Fibroblast of peridontal ligament (primary cell): ENCODE measurements around the gene COMP.

Source experiments
- DNase-seq: peaks from one replicate; pipeline ENCODE4 v3.0.0-alpha.2; 2010; ENCODE audit errors: extremely low read depth

The COMP gene

DNA sequence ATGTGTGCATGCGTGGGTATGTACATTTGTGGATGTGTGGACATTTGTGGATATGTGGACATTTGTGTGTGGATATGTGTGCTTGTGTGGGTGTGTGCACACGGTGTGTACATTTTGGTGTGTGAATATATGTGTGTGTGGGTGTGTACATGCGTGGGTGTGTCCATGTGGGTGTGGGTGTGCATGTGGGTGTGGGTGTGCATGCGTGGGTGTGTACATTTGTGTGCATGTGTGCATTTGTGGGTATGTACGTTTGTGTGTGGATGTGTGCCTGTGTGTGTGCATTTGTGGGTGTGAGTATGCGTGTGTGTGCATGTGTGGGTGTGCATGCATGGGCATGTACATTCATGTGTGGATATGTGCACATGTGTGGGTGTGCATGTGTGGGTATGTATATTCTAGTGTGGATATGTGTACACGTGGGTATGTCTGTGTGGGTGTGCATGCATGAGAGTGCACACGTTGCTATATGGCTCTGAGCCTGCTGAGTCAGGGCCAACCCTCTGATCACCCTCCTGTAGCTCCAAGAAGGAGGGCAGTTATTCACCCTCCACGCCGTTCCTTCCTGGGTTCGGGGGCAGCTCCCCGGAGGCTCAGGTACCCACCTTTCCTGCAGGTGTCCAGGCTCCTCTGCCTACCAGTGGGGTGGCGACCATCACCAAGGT, 20.3 kb downstream of the COMP start:
- DNase-seq = no peak

DNA sequence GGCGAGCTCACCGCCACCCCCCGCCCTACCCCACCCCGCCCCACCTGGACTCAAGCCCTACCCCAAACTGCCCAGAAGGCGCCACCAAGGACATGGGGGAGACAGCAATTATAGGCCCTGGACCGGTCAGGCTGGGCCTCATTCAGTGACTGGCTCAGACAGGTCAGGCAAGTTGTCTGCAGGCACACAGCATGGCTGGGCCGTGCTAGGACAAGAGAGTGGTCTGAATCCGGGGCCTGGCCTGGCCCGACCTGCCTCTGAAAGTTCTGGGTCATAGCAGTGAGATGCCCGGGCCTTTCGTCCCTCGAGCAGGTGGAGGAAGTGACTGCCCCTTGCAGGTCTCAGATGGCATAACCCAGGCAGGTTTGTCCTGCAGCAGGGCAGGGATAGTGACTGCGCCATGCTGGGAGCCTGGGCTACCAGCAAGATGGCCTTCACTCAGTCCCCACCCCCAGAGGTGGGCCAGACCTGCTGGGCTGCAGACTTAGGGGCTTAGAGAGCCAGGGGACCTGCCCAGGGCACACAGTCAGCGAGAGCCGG, 21.0 kb downstream of the COMP start:
- no peak for DNase-seq

DNA sequence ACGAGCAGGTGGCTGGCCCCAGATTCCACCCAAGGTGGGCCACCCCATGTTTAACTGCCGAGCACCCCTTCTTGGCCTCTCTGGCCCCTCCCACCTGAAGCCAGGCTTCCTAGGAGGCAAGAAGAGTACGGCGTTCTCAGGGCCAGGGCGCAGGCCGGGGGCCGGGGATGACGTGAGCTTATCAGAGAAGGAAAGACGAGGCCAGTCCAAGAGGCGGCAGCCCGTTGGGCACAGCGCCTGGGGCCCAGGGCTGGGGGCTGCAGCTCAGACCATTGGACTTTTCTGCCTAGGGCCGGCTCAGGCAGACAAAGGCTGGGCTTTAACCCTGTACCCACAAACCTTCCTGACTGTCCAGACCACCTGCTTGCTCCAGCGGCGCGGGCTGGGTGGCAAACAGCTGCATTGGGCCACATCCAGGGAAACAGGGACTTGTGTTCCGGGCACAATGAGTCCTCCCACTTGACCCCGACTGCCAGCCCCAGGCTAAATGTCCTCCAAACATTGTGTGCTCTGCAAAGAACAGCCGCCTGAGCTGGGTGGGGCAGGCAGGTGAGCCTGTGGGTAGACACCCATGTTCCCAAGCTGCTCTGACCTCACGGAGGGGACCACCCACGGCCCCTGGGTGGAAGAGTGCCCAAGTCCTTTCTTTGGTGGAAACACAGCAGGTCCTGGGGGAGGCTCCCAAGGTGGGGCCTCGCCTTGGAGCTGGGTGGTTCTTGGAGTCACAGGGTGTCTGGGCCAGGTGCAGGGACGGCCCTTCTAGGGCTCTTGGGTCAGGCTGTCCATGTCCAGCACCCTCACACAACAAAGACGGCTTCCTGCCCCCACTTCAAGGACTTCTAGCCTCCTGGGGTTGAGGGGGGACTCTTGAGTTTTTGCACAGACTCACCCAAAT, 21.9 kb downstream of the COMP start:
- DNase-seq = no peak

DNA sequence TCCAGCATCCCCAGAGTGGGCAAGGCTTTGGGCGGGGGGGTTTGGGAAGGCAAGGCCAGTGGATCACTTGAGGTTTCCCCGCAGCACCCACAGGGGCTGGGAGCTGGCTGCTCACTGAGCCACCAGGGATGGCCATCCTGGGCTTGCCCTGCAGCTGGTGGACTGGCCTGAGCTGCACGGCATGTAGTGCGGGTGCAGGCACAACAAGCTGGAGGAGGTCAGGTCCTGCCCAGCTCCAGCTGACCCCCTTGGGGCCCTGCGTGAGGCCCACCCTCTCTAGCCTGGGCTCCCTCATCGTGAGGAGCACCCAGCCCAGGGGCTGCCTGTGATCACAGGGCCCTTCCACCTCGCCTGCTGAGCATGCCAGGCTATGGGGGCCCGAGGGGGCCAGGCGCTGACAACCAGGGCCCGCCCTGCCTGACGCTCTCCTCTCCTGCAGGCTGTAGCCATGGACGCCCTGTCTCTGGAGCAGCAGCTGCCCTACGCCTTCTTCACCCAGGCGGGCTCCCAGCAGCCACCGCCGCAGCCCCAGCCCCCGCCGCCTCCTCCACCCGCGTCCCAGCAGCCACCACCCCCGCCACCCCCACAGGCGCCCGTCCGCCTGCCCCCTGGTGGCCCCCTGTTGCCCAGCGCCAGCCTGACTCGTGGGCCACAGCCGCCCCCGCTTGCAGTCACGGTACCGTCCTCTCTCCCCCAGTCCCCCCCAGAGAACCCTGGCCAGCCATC, 22.9 kb downstream of the COMP start:
- no peak for DNase-seq

DNA sequence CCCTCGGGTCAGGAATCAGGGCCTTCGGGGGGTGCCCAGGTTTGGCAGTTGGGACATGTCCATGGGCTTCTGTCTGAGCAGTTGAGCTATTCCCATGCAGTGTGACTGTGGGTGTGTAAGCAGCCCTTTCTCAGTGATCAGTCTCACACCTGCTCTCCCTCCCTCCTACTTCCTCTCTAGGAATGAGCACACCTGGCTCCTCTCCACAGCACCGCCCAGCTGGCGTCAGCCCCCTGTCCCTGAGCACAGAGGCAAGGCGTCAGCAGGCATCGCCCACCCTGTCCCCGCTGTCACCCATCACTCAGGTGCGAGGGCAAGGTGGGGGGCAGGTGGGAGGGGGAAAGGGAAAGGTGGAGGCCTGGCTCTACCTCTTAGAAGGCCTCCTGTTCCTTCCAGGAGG, 25.9 kb downstream of the COMP start:
- no peak for DNase-seq

DNA sequence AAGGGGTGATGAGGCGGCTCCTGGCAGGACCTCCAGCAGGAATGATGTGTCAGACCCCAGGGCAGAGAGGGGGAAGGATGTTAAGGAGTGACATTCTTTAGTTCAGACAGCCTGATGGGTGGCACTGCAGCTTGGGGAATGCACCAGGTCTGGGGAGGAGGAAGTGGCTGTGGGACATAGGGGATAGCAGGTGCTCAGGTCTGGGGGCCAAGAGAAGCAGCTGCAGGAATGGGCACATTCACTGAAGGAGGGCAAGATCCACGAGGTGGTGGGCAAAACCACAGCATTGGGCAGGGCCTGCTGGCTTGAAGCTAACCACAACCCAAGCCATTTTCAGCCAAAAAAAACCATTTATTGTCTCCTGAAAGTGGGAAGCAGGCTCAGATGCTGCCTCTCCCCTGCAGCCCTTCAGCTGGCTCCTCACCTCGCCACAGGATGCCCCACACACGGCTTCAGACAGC, 26.5 kb downstream of the COMP start:
- no peak for DNase-seq

DNA sequence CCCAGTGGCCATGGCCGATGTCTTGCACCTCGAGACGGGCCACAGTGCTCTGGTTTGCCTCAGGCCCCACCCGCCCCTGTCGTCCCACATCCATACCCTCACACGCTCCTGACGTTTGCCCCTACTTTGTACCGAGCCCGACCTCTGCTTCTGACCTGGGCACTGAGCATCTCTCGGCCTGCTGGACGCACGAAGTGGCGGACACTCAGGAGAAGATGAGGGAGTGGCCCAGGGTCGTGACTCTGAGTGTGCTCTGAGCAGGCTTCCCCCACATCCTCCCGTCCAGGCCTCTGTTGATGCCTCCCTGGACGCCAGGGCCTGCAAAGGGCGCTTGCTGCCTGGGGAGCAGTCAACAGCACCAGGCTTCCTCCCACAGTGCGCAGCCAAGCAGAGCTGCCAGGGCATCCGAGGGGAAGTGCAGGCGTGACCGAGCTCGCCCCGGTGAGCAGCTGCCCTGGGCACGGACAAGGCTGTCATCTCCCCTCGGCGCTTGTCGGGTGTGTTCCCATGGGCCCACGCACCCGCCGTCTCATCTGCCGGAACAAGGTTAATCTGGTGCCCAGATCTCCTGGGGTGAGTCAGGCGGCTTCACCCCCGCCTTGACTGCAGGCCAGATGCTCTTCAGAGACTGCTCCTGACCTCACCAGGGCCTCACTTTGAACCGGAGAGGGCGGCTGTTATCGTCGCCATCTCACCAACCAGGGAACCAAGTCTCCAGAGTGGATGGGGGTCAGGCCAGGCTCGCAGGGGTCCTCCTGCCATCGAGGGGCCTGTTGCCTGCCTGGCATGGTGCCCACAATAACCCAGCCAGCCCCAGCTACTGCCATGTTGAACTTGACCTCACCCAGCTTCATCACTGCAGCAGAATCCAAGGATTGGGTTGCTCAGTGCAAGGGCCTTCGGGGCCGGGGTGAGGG, 27.2 kb downstream of the COMP start:
- DNase-seq = no peak

DNA sequence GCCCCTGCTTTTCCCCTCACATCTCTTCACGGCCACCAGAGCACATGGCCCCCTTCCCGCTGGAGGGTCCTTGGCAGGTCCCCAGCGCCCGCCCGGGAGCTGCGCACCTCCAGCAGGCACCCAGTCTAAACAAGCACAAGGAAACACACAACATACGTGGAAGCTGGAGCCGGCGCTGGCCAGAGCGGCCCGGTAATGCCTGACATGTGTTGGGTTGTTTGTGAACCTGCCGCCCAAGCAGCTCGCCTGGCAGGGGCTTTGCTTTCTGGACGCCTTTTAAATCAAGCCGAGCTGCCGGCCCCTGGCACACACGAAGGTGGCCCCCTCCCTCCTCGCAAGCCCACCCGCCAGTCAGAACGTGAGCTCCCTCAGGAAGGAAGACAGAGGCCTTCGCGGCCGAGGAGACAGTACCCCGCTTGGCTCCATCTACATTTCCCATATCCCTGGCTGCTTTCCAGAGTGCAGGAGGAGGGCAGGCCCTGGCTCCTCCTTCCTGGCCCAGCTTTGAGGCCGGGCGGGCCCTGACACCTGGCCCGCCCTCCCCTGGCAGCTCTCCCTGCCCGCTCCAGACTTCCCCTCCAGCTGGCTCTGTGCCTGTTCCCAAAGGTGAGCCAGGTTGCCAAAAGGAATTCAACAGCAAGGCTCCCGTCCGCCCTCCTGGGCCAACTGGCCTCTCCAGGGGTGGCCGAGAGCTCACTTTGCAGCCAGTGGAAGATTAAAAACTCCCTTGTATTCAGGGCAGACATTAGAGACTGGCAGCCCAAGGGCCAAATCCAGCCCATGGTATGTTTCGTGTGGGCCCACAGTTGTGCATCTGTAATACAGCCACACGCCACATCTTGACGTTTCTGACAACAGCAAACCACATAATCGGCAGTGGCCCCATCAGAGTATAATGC, 28.7 kb downstream of the COMP start:
- peak; percentile 18 for DNase-seq

DNA sequence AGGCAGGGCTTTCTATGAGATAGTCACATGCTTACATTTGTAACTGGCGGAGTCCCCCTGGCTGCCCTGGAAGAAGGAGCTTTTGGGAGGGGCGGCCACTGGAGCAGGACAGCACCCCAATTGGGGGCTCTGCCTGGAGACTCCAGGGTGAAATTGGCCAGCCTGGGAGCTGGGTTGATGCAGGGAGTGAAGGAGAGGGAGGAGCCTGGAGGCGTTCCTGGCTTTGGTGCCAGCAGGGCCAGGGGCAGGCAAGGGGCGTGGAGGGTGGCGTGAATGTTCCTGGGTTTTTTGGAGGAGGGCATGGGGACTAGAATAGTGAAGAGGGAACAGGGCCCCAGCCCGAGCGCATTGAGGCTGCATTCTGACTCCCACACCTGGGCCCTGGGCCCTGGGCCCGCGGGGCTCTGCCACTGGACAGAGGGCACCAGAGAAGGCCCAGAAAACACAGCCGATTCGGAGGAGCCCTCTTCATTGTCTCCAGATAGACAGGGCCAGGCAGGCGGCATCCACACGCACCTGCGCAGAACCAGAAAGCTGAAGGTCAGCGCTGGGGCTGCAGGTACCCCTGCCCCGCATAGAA, 29.5 kb downstream of the COMP start:
- no peak for DNase-seq

DNA sequence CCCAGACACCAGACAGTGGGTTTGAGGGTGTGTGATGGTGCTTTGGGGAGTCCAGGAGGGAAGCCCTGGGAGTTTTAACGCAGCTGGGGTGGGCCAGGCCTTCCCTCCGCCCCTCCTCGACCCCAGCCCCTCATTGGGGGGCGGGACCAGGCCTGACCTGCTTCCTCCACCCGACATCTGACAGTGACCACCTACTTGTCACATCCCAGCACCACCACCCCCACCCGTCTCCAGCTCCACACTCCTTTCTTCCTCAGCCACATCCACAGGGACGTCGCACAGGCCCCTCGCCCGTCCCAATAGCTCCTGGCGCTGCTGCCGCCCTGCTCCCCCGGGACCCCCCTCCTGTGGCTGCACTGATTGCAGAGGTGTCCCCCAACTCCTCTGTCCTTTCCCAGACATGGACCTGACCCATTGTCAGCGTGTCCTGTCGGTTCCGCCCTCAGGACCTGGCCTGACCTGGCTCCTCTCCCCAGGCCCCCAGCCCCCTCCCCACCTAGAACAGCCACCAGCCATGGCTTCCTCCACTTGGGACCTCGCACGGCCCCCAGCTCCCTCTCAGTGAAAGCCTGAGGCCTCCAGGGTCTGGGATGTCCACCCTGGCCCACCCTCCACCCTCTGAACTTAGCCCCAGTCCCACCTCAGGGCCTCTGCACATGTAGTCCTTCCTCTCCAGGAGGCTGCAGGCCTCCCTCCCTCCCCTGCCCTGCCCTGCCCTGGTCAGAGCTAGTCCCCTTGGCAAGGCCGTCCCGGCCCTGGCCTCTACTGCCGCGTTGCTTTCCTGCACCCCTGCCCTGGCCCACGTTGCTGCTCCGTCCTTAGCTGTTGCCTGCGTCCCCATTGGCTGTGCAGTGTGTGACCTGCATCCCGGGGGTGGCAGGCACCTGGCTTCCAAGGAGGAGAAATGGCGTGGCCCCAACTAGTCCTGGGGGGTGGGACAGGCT, 30.4 kb downstream of the COMP start:
- no peak for DNase-seq

DNA sequence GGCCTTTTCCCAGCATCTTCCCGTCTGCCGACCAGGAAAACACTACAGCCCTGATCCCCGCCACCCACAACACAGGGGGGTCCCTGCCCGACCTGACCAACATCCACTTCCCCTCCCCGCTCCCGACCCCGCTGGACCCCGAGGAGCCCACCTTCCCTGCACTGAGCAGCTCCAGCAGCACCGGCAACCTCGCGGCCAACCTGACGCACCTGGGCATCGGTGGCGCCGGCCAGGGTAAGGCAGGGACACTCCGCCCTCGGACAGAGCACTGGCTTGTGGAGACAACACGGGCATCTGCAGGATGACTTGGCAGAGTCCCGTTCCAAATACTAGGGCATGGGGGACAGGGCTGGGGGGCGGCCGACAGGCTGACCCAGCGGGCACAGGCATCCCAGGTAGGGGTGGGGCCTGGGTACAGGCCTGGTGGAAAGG, 31.1 kb downstream of the COMP start:
- DNase-seq = no peak

DNA sequence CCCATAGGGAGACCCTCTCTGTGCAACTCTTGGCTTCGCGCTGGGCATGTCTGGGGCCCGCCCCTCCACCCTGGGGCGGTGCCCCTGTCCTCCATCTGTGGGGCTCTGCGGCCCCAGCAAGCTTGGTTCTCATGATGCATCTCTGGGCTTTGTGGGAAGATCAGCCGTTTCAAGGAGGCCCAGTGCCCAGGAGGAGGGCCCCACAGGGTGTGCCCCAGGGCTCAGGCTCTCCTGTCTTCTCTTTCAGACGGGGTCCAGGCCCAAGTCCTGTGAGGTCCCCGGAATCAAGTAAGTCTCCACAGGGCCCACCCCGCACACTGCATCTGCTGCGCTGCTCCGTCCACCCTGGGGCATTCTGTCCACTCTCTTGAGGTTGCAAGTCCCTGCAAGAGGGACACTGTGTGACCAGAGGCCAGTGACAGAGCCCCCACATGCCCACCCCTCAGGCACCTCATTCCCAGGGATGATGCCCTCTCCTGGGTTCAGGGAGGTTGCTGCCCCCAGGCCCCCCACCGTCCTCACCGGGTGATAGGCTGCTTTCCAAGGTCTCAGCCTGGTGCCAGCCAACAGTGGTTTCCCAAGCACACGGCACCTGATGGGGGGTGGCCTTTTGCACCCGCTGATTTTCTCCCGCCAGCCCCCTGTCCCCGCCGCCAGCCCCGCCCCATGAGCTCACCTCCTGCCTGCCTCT, 31.7 kb downstream of the COMP start:
- no peak for DNase-seq

DNA sequence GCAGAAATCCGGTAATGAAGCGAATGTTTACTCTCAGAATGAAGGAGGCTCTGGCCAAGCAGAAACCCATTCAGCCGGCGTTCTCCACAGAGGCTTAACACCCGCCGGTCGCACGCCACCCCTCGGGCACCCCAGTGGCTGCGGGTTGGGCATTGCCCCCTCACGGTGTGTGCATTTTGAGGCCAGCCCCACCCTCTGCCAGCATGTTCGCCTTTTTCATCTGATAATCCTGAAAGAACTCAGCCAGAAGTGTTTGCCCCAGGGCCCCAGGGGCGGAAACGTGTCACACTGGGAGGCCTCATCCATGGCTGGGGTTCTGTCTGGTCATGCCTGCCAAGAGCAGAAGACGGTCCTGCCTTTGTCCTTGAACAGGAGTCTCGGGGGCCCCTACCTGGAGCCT, 34.2 kb downstream of the COMP start:
- DNase-seq = no peak

DNA sequence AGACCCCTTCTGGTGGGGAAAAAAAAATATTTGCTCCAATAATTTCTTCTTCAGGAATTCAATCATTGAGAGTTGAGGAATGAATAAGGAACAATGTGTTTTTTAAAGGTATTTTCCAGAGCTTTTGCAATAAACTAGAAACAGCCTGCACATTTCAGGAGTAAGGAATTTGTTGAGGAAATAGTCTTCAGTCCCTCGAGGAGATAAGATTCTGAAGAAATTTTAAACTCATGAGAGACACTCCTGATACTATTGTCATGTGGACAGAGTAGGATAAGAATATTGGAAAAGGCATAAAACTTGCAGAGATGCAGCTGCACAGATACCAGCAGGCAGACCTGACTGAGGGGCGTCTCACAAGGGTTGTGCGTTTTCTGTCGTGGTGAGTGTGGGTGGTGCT, 36.6 kb downstream of the COMP start:
- no peak for DNase-seq

DNA sequence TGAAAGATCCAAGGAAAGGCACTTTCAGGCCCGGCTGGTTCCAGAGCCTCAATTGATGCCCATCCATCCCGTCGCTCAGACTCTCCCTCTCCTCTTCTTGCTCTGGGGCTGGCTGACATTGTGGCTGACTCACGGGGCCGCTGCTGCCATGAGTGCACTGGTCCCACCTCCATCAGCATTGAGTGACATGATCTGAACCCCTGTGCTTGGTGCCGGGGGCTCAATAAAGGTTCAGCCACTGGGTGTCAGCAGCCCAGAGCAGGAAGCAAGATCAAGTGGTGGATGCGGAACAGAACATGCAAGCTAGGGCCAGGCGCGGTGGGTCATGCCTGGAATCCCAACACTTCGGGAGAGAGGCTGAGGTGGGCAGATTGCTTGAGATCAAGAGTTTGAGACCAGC, 39.5 kb downstream of the COMP start:
- DNase-seq = no peak

DNA sequence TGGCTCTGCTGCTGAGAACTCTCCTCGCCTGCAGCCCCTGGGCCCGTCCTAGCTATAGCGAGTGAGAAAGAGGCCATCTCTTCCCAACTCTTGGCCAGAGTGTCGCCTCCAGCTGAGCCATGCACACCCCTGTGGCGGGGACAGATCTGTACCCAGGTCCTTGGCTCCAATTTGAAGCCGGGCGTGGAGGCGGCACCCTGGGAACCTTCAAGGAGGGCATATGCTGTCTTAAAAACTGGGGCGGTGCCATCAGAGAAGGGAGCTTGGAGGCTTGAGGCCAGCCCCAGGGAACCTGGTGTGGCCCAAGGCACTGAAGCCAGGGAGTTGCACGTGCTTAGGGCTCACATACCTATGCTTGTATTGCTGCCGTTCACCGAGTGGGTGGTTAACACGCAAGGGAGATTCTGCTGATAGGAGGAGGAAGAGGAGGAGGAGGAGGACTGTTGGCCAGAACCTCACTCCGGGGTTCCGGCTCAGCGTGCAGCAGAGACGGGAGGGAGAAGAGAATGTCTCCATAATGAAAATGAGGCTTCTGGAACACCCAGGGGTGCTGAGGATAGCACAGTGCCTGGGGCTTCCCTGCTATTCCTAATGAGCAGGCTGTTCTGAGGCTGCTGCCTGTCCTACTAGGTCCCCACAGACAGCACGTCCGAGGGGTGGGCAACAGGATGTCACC, 40.7 kb downstream of the COMP start:
- no peak for DNase-seq
